ENCODE results near the gene SNCA.

GRCh38 chr4:89835413-89835812, 1.5 kb downstream of the SNCA start:
- TF ChIP-seq CSRNP3 (CRISPR knock-in tag; IDR thresholded peaks at IDR 0.05): no peak
- no peak for TF ChIP-seq ZFP30 (CRISPR knock-in tag; IDR thresholded peaks at IDR 0.05)

Measured in SK-N-SH treated with all-trans-retinoic acid at 6 μM for 48 hours (cell line).